ENCODE data around the gene COMMD2.

COMMD2 gene

DNA sequence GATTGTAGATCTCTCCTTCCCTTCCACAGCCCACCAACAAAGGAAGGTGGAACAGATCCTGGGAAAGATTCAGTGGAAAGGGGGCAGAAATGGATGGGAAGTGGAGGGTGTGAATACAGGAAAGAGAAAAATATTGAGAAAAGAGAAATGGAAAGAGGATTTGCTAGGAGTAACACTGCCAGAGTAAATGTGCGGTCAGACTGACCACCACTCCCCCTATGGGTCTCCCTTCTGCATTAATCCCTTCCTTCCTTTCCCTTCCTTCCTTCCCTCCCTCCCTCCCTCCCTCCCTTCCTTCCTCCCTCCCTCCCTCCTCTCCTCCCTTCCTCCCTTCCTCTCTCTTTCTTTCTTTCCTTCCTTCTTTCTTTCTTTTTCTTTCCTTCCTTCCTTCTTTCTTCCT, 12.0 kb upstream of the COMMD2 start:
- DNase-seq (ENCODE audit: low read depth in 1 of 2, low spot score in 1 of 2): no peak

DNA sequence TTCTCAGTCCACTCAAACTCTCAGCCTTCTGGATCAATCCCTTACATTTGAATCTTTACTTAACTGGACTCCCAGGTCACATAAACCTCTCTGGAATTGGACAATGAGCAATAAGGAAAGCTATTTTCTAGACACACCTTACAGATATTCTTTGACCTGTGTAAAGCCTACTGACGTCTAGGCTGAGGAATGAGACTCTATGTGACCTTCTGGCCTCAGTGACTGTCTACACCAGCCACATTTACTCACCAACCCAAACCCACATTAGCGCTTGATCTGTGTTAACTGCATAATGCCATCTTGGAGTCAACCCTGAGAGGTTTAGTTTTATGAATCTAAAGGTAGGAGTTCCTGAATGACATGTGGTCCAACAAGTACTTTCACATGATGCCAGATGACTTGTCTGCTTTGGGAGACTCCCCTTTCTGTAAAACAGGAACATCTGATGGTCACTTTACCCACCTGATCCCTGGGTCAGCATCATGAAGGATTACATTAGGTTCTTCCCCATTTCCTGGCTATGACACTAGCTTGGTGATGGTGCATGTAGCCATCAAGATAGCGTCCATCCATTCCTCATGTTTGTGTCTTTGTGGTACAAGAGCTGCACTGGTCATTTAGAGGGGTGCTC, 11.4 kb upstream of the COMMD2 start:
- no peak for DNase-seq (ENCODE audit: low read depth in 1 of 2, low spot score in 1 of 2)

DNA sequence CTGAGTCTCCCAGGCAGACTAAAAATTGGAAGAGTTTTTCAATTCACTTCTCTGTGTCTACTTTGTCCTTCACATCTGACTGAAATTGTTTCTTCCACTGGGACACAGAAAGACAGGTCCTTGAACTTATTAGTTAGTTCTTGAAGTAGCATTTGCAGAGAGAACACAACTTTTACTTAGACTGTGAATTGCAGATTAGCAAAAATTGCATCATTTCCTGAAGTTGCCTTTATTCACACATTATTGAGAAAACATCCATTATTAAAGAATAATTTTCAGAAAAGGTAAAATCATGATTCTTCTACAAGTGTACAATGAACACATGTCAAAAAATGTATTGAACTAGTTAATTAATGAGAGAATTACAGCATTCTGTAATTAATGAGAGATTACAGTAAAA, 1.4 kb upstream of the COMMD2 start:
- DNase-seq (ENCODE audit: low read depth in 1 of 2, low spot score in 1 of 2): no peak

DNA sequence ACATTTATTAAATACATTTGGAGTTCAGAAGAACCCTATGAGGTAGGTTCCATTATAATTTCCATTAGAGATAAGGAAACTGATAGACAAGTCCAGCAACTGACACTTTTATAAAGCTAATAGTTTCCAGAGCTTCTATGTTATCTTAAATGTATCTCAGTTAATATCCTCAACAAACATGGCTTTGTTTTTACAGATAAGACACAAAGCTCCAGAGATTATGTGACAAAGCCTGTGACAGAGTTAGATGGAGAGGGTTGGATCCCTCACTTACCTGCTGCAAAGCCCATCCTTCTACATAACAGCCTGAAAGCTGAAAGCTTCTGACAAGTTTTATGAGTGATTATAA, 473 bp upstream of the COMMD2 start:
- DNase-seq (ENCODE audit: low read depth in 1 of 2, low spot score in 1 of 2): no peak

DNA sequence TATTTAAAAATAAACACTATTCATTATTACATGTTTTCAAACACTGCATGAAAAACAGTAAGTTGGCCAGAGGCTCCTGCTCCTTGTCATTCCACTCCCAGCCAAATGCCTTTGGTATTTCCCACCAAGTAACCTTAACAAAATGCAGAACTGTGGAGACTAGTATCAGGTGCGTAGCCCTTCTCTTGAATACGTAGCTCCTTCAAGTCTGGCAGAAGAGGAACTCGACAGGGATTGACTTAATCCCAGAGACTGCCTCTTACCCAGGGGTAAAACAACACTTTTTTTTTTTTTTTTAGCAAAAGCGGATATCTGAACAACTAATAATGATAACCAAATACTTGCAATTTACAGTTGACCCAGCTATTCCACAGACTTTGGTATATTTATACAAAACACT, 738 bp downstream of the COMMD2 start:
- no peak for DNase-seq (ENCODE audit: low read depth in 1 of 2, low spot score in 1 of 2)

DNA sequence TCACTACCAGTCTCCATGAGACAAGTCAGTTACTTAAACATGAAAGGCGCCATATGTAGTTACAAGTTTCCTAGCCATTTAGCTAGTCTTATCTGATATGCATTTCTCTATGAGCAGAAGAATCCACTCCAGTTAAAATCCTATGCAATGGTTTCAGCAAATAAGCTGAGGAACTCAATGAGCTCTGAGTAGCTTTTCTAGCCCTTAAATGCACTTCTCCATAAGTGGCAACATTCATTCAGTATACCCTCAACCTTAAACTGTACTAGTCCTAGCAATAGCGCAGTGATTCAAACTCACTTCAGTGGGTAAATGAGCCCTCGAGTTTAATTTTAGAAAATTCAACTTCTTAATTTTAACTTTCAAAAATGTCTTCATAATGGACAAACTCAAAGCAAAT, 7.7 kb downstream of the COMMD2 start:
- no peak for DNase-seq (ENCODE audit: low read depth in 1 of 2, low spot score in 1 of 2)

DNA sequence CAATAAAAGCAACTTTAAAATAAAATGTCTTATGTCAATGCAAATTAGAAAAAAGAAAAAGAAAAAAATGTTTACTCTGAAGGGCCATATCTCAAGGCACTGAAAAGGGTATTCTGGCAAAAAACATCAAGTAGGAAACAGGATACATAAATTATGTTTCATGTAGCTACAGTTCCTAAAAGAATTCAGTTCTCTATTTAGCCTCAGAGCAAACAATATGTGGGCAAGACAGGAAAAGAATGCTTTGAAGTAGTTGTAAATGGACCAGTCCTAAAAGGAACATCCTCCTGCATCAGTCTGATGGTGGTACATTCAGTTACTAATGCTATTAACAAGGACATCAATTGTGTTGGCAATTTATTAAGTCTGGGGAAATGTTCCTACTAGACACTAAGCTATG, 8.1 kb downstream of the COMMD2 start:
- DNase-seq (ENCODE audit: low read depth in 1 of 2, low spot score in 1 of 2): no peak

DNA sequence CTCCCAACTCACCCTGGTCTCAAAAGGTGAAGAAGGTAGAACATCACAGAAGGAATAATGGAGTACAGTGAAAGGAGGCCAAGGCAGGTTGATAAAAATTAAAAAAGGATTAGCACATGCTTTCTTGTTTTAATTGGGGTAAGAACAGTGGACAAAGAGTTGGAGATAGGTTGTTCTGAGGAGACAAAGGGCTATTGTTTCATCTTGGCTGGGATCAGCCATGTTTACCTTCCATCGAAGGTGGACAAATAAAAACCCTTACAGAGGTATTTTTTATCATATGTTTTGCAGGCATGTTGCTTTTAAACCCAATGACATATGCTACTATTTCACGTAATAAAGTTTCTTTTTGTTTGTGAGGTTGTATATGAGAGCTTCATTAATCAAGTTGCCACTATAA, 12.9 kb downstream of the COMMD2 start:
- DNase-seq (ENCODE audit: low read depth in 1 of 2, low spot score in 1 of 2): no peak

DNA sequence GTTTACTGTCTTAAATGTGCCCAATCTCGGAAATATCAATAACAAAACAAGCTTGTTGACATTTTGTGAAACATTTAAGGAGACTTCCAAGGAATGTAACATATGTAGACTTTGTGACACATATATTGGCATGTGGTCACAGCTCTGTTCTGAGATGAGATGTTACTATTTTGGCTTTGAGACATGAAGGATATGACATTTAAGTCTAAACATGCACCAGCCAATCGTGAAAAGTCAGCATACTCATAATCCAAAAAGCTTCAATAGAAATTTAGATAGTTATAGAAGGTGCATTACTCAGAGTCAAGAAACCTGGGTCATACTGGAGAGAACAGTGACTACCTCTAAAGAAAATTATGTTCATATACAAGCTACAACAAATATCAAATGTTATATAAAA, 13.4 kb downstream of the COMMD2 start:
- DNase-seq (ENCODE audit: low read depth in 1 of 2, low spot score in 1 of 2): no peak

DNA sequence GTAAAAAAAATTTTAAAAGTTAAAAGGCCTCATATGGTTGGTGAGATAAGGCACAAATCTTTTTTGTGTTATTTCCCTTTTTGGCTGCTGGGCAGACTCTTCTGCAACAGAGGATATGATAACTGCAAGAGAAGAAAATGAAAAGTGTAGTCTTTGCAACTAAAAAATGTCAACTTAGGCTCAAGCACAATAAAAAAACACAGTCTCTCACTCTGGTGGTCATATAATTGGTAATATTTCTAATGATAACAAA, 15.4 kb downstream of the COMMD2 start:
- DNase-seq (ENCODE audit: low read depth in 1 of 2, low spot score in 1 of 2): no peak

DNA sequence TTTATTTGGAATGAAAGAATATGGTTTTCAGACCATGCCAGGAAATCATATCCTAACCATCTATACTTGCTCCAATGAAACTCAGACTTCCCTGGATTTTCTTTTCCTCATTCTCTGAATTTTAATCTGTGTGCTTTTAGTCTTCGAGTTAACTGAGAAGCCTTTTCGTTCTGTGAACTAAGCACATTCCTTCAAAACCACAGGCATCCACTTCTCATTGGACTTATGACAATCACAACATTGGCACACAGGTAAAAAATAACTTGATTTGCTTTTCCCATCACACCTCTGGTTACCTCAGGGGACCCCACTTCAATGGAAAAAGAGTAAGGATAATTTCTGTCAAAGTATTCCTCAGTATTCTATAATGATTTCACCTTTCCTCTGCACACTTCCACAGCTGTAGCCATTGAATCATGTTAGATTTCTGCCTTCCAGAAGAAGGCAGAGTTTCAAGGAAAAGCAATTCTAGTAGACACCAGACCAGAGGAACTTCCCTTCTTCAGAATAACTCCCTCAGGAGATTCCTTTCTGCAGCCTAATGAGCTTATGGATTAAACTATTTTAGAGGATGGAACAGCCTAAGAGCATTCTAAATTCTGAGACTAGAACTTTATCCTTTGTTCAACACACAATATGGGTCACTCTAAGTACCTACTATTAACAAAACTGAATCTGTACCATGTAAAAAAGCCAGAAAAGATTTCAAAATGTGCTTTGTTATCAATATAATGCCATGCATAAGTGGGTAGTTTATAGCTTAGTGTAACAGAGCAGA, 15.9 kb downstream of the COMMD2 start:
- DNase-seq (ENCODE audit: low read depth in 1 of 2, low spot score in 1 of 2): no peak

DNA sequence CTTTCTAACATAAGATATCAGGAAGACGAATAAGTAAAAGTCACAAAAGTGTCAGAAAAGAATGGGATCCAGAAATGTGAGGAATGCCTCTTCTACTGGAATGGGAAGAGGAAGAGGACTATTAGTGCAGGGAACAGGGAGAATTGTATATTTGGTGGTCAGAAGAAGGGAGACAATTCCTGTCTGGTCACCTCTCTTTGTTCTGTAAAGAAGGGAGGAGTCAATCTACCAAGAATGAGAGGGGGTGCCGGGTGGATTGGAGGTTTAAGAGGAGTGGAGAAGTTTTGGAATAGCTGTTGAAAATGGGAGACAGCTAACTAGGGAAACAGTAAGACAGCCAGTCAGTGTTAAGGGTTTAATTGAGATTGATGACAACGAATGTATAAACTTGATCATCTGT, 20.1 kb downstream of the COMMD2 start:
- no peak for DNase-seq (ENCODE audit: low read depth in 1 of 2, low spot score in 1 of 2)

DNA sequence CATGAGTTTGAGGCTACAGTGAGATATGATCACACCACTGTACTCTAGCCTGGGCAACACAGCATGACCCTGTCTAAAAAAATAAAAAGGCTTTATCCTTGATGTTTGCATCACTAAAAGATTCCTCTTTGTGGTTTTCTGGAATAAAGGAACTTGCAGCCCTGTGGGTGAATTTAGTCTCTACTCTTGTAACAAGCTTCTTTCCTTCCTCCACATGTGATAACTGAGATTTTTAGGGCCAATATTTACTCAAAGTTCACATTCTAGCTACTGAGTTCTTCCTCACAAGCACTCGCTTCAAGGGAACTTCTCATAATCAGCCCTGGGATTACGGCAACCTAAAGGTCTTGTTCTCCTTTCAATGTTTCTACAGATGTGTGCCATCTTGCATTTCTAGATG, 24.6 kb downstream of the COMMD2 start:
- no peak for DNase-seq (ENCODE audit: low read depth in 1 of 2, low spot score in 1 of 2)

DNA sequence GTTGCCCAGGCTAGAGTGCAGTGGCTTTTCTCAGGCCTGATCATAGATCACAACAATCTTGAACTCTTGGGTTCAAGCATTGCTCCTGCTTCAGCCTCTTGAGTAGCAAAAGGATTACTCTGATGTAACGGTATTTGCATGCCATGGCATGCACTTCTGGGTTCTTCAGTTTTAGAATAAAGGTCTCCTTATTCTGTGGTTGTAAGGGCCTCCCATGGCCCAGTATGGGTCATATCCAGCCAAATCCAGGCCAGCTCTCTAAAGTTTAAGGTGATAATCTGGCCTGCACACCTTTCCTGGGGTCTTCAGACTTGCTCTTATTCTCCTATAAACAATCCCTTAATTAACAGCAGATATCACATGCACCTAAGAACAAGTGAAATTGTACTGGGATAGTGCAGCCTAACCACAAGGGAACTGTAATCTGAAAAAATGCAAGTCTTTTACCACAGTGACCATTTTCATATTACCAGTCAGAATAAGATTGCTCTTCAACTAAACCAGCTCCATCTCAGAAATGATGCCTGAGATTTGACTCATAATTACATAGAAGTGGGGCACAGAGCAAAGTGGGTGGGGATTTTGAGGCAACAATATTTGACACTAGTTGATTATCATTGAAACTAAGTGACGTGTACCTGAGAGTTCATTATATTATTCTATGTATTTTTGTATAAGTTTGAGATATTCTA, 25.4 kb downstream of the COMMD2 start:
- no peak for DNase-seq (ENCODE audit: low read depth in 1 of 2, low spot score in 1 of 2)

DNA sequence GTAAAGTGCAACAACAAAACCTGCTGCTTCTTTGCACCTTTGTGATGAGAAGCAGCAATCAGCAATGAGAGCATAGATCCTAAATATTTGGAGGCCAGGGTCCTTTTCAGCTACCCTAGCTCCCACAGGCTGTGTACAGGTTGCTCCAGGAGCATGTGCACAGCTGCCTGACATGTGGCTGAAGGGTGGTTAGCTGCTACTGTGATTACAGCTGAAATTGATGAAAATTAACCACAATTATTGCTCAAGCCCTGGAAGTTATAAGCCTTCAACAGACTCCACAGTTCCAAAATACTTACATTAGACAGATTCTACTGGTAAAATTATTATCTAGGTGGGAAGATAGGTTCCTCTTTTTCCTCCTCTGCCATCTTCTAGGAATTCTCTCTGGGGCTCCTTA, 28.5 kb downstream of the COMMD2 start:
- DNase-seq (ENCODE audit: low read depth in 1 of 2, low spot score in 1 of 2): no peak

DNA sequence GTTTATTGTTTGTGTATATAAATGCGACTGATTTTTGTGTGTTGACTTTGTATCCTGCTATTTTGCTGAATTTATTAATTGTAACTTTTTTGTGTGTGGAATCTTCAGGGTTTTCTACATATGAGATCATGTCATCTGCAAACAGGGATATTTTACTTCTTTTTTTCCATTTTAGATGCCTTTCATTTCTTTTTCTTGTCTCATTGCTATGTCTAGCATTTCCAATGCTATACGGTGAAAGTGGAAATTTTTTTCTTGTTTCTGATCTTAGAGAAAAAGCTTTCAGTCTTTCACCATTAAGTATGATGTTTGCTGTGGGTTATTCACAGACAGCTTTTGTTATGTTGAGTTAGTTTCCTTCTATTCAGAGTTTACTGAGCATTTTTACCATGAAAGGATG, 31.4 kb downstream of the COMMD2 start:
- no peak for DNase-seq (ENCODE audit: low read depth in 1 of 2, low spot score in 1 of 2)

DNA sequence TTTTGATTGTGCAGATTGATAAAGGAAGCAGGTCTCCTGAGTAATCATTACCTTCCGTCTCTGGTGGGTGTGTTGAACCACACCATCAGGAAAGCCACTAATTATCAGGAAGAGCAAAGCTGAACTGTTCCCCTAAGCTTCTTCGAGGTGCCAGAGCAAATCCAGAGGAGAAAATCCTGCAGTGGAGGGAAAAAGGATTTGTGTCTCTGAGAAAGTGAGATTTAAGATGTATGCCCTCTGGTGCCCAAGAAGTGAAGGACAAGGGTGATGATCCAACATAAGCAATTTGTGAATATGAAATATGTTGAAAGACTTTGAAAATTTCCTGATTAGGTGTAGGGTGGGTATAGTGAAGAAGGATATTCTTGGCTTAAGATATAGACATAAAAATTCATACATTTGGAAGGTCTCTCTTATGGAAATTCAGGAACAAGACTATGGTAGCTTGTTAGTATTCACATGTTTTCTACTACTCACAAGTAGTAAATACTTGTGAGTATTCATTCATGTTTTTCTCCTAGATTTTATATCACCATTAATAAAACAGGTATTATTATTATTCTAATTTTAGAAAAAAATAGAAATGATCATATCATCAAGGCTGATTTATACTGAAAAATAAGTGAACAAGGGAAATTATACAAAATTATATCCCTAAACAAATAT, 34.8 kb downstream of the COMMD2 start:
- no peak for DNase-seq (ENCODE audit: low read depth in 1 of 2, low spot score in 1 of 2)

DNA sequence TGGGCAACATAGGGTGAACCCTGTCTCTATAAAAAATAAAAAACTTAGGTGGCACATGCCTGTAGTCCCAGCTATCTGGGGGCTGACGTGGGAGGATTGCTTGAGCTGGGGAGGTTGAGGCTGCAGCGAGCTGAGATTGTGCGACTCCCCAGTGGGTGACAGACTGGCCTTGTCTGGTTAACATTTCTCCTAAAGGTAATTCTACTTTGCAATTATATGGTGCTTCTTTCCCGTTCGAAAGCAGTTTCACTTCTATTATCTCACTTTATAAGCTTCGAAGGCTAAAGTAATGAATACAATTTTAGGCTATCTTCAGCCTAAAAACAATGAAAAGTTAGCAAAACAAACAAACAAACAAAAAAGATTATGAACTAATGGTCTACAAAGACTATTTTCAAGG, 35.3 kb downstream of the COMMD2 start:
- no peak for DNase-seq (ENCODE audit: low read depth in 1 of 2, low spot score in 1 of 2)

DNA sequence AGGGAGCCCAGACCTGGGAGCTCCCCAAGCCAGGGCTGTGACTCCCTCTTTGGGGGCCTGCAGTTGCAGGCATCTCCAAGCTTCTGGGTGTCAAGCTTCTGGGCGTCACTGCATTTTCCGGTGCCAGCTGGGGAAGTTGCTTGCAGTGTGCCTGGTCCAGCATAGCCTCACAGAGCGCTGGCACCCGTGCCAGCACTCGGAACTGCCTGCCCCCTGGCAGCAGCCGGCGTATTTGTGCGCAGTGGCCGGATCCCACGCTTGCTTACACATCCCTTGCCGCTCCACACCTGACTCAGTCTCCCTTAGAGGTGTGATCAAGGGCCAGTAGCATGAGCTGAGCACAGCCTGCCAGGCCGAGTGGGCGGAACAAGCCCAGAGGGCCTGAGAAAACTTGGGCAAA, 37.0 kb downstream of the COMMD2 start:
- DNase-seq (ENCODE audit: low read depth in 1 of 2, low spot score in 1 of 2): no peak

DNA sequence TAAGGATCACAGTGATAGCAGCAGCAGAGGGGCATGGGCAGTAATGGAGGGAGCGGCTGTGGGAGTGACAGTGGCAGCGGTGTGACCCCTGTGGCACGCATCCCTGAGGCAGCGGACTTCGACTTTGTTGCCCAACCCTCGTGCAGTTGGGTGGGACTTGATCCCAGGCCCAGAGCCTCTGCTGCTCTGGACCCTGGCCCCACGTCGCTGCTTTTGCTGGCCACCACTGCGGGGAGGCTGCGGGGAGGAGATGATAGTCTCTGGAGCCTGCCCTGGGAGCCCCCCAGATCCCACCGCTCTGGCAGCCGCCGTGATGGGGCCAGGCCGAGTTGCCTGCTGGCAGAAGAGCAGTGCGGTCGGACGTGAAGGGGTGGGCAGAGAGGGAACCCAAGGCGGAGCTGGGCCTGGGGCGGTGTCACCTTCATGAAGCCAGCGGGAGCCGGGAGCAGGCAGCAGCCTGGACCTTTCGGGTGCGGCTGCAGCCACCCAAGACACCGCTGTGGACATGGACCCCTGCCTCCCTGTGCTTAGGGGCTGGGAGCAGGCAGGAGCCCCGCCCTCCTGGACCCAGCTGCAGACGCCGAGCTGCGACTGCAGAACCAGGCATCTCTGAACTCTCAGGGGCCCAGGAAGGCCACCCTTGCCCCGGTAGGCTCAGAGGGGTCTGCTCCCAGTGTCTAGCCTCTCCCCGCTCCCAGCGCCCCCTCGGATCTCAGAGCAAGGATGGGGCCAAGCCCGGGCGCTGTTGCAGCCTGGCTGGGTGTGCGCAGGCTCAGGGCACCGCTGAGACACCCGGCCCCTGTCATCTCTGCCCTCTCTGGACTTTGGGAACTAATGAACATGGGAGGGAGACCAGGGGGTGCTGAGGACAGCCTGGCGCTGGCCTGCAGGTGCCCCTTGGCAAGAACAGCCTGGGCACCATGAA, 38.3 kb downstream of the COMMD2 start:
- no peak for DNase-seq (ENCODE audit: low read depth in 1 of 2, low spot score in 1 of 2)

DNA sequence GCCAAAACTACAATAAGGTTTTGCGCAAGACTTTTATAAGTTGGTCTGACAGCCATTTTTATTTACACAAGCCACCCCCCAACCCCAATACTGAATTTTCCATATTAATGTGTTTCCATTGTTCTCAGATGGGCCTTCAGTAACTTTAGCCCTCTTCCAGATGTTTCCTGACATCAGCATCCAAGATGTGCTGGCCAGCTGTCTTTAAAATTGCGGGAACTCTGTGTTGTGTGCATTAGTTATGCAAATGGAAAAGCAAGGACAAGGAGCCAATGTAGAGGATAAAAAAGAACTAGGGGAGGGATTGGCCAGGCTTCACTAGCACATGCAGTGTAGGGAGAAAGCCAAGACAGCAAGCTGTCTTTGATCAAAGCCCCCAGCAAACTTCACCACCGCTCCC, 45.4 kb downstream of the COMMD2 start:
- DNase-seq (ENCODE audit: low read depth in 1 of 2, low spot score in 1 of 2): no peak

All from stimulated activated CD4-positive, alpha-beta T cell treated with anti-CD3 and anti-CD28 coated beads, Interleukin-15, amount 100 ng/mL, for 1 hour (primary cell).